CD8-positive, alpha-beta memory T cell (primary cell): ENCODE results near the gene RASL12. TPM values are rescaled to one million over a fixed set of nuclear protein-coding genes. Genes with fewer than 3 reads are reported as not detected.

ENCODE experiments used
- CTCF ChIA-PET: fragments of 350-600 bp; sonication (Branson Sonifier 250); formaldehyde crosslinking; loops from one replicate; lab custom pipeline; 2021; ENCODE audit warnings: antibody characterized with exemption; lab: Charles Lee
- POLR2A ChIA-PET: fragments of 350-600 bp; sonication (Branson Sonifier 250); formaldehyde crosslinking; loops from one replicate; lab custom pipeline; 2021; ENCODE audit warnings: antibody characterized with exemption; lab: Charles Lee
- DNase-seq, 5 donors: peaks; one replicate each; pipeline versions ENCODE4 v3.0.0 to v3.0.0-alpha.2; 2020 to 2022; ENCODE audit warnings: mixed read lengths in 1 of 5
- H3K27ac ChIP-seq: one replicate; pipeline ENCODE4 v1.7.0; 2013; ENCODE audit warnings: low read depth, mild to moderate bottlenecking, low read length, moderate library complexity
- H3K27me3 ChIP-seq: 2 replicates; pipeline ENCODE4 v1.7.0; 2013; ENCODE audit warnings: low read length, mild to moderate bottlenecking; ENCODE audit not compliant: insufficient read depth, poor library complexity, severe bottlenecking
- H3K36me3 ChIP-seq: 2 replicates; pipeline ENCODE4 v1.7.0; 2013; ENCODE audit warnings: mild to moderate bottlenecking, low read length, moderate library complexity; ENCODE audit not compliant: insufficient read depth
- H3K4me1 ChIP-seq: 2 replicates; pipeline ENCODE4 v1.7.0; 2013; ENCODE audit warnings: mild to moderate bottlenecking, low read length, moderate library complexity; ENCODE audit not compliant: insufficient read depth
- H3K4me3 ChIP-seq: 2 replicates; pipeline ENCODE4 v1.7.0; 2013; ENCODE audit warnings: mild to moderate bottlenecking, low read length
- H3K9me3 ChIP-seq: 2 replicates; pipeline ENCODE4 v1.7.0; 2013; ENCODE audit warnings: mild to moderate bottlenecking, low read length
- H3K27ac Mint-ChIP-seq, 8 donors: one replicate each; pipeline ENCODE4 v1.8.0; 2020 to 2021; ENCODE audit warnings: mixed read lengths in 8 of 8, mild to moderate bottlenecking in 6 of 8, inconsistent platforms in 3 of 8, moderate library complexity in 3 of 8
- H3K27me3 Mint-ChIP-seq, 2 donors: one replicate each; pipeline ENCODE4 v1.8.0; 2020 to 2021; ENCODE audit warnings: mixed read lengths in 2 of 2, mild to moderate bottlenecking in 1 of 2, moderate library complexity in 1 of 2
- H3K36me3 Mint-ChIP-seq, 3 donors: one replicate each; pipeline ENCODE4 v1.8.0; 2020 to 2021; ENCODE audit warnings: mixed read lengths in 3 of 3, inconsistent platforms in 1 of 3, mild to moderate bottlenecking in 1 of 3
- H3K4me1 Mint-ChIP-seq, 3 donors: one replicate each; pipeline ENCODE4 v1.8.0; 2020 to 2021; ENCODE audit warnings: mixed read lengths in 3 of 3, inconsistent platforms in 1 of 3, mild to moderate bottlenecking in 1 of 3
- H3K4me3 Mint-ChIP-seq, 7 donors: one replicate each; pipeline ENCODE4 v1.8.0; 2020 to 2021; ENCODE audit warnings: mixed read lengths in 7 of 7, mild to moderate bottlenecking in 6 of 7, moderate library complexity in 4 of 7, inconsistent platforms in 2 of 7
- H3K9me3 Mint-ChIP-seq, 5 donors: one replicate each; pipeline ENCODE4 v1.8.0; 2020 to 2022; ENCODE audit warnings: mixed read lengths in 5 of 5, mild to moderate bottlenecking in 3 of 5, moderate library complexity in 2 of 5, inconsistent platforms in 1 of 5
- polyA plus RNA-seq: library from polyadenylated mRNA; unstranded; fragments of 300-500 nt; fragmentation: Illumina TruSeq; gene quantifications from one replicate; pipeline ENCODE4 v1.2.3, GENCODE V29; 2021
- total RNA-seq, 2 experiments: library from RNA; stranded (reverse); gene quantifications; one replicate each; pipeline ENCODE4 v1.2.3, GENCODE V29; 2021

Gene RASL12
- total and polyA plus RNA-seq, 3 experiments from 2014 or later, result not detected

DNA sequence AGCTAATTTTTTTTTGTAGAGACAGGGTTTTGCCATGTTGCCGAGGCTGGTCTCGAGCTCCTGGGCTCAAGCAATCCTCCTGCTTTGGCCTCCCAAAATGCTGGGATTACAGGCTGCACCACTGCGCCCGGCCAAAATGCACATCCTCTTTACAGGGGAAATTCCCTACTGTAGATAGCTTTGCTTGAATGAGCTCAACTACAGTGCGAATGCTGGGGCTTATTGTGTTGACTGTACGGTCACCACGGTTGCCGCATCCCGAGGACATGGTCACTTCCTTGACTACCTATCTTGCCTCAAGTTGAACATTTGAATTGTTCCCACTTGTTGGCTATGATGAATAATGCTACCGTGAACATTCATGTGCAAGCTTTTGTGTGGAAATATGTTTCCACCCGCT lies 33.1 kb downstream of the RASL12 start:
- peaks cover 7 to 15% of the 10 kb centered on the region in 2 donors for H3K27me3 Mint-ChIP-seq
- CTCF ChIA-PET, result interaction anchor here (1.9 kb wide), 2 partner anchors 9 to 43 kb away, joined by 9 to 10 read pairs; partner anchors contain the start of gene KBTBD13
- H3K36me3 Mint-ChIP-seq, result no peaks in the 10 kb centered on the region
- DNase-seq, result no peak
- POLR2A ChIA-PET, result no interaction called here
- Histone ChIP-seq H3K27ac (no peak overlapping the region), H3K9me3 (no peaks in the 10 kb centered on the region), H3K27me3 (no peaks in the 10 kb centered on the region), H3K36me3 (no peaks in the 10 kb centered on the region), H3K4me1 (peaks cover 9% of the 10 kb centered on the region), H3K4me3 (no peak overlapping the region)
- H3K4me1 Mint-ChIP-seq, result peaks cover 3 to 14% (median 11%) of the 10 kb centered on the region in 3 donors
- no peak overlapping the region for H3K27ac Mint-ChIP-seq
- no peak overlapping the region for H3K4me3 Mint-ChIP-seq
- no peaks in the 10 kb centered on the region for H3K9me3 Mint-ChIP-seq

DNA sequence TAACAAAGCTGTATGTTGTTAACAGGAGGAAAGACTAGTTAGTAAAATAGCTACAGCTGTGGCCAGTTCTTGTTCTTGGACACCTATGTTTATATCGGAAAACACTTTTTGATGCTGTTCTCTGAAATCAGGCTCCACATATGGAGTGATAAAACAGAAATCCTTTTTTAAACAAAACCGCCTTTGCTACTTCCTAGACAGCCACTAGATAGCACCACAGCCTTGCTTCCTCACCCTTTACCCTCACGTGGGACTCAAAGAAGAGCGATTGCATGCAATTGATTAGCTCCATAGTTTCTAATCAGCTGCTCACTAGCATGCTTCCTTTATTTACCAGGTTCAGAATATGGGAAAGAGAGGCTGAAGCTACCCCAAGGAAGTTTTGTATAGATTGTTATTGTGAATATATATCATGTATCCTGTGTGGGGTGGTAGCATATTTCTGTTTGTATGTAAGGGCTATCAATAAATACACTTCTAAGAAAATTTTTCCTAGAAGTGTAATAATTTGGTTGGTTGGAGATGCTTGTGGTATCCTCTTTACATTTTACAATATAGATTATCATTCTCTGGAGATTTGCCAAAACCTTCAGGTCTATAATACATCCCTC lies 34.0 kb downstream of the RASL12 start:
- Mint-ChIP-seq H3K36me3 (peaks cover 0 to 3% (median 0%) of the 10 kb centered on the region in 3 donors), H3K4me1 (peaks cover 3 to 14% (median 12%) of the 10 kb centered on the region in 3 donors), H3K27me3 (peaks cover 7 to 15% of the 10 kb centered on the region in 2 donors), H3K4me3 (peak overlapping the region in 1 of 7 donors; percentile 22), H3K9me3 (no peaks in the 10 kb centered on the region), H3K27ac (no peak overlapping the region)
- CTCF ChIA-PET, result interaction anchor here (1.9 kb wide), 2 partner anchors 10 to 44 kb away, joined by 9 to 10 read pairs; partner anchors contain the start of gene KBTBD13
- no peaks in the 10 kb centered on the region for H3K27me3 ChIP-seq
- H3K4me1 ChIP-seq, result peaks cover 9% of the 10 kb centered on the region
- no peak overlapping the region for H3K27ac ChIP-seq
- POLR2A ChIA-PET, result interaction anchor here (0.9 kb wide), 1 partner anchor 253 kb away, joined by 3 read pairs; the partner anchor contains the start of gene PARP16
- H3K36me3 ChIP-seq, result no peaks in the 10 kb centered on the region
- no peaks in the 10 kb centered on the region for H3K9me3 ChIP-seq
- no peak overlapping the region for H3K4me3 ChIP-seq
- DNase-seq, result peak in 2 of 5 donors; percentile 19 to 33

DNA sequence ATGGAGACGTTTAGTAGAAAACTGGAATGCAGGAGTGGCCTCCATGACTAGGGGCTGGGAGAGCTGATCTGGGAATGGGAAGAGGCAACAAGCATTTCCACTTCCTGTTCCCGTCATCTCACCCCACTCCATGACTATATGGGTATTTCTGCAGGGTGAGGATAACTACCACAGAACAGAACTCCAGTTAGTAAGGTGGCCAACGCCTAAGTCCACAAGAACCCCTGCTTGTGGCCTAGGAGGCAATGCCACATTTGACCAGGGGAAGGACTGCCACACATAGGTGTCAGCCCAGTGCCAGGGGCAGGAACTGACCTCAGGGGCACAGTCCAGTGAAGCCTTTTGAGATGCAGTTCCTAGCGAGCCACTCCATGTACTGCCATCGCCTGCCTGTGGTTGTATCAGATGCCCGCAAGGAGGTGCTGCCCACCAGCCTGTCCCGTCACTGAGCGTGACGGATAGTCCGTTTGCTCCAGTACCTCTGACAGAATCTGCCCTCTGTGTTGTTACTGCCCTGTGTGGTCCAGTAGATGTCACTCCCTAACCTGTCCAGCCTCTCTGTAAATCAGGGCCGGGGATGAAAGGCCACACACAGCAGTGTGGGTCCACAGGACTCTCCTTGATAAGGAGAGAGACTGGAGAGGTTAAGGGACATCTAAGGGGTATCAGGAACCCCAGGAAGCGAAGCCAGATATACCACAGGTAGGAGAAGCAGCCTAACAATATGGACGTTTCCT lies 34.8 kb downstream of the RASL12 start:
- POLR2A ChIA-PET, result no interaction called here
- H3K4me1 Mint-ChIP-seq, result peaks cover 11 to 21% (median 20%) of the 10 kb centered on the region in 3 donors
- H3K9me3 Mint-ChIP-seq, result no peaks in the 10 kb centered on the region
- H3K27ac Mint-ChIP-seq, result peak overlapping the region in 1 of 8 donors; percentile 51
- peaks cover 0 to 7% (median 0%) of the 10 kb centered on the region in 3 donors for H3K36me3 Mint-ChIP-seq
- H3K4me3 Mint-ChIP-seq, result peak overlapping the region in 1 of 7 donors; percentile 29
- Histone ChIP-seq H3K4me1 (peaks cover 17% of the 10 kb centered on the region), H3K27me3 (no peaks in the 10 kb centered on the region), H3K36me3 (no peaks in the 10 kb centered on the region), H3K4me3 (no peak overlapping the region), H3K9me3 (no peaks in the 10 kb centered on the region), H3K27ac (no peak overlapping the region)
- CTCF ChIA-PET, result interaction anchor here (1.9 kb wide), 2 partner anchors 10 to 44 kb away, joined by 9 to 10 read pairs; partner anchors contain the start of gene KBTBD13
- DNase-seq, result peak in 2 of 5 donors; percentile 34 to 53
- peaks cover 7 to 12% of the 10 kb centered on the region in 2 donors for H3K27me3 Mint-ChIP-seq

DNA sequence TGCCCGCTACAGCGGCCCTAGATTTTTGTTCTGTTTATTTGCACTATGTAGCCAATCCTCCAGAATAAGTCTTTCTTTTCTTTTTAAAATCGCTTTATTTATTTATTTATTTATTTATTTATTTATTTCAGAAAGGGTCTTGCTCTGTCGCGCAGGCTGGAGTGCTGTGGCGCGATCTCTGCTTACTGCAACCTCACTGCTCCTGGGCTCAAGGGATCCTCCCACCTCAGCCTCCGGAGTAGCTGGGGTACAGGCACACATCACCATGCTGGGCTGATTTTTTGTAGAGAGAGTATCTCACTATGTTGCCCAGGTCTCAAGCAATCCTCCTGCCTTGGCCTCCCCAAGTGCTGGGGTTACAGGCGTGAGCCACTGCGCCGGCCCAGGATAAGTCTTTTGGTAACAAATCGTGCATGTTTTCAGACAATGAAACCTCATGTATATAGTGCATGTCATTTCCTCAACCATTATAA lies 38.0 kb downstream of the RASL12 start:
- H3K9me3 ChIP-seq, result no peaks in the 10 kb centered on the region
- peak overlapping the region in 3 of 8 donors; percentile 29 to 63 (median 33) for H3K27ac Mint-ChIP-seq
- H3K4me3 ChIP-seq, result no peak overlapping the region
- H3K27ac ChIP-seq, result no peak overlapping the region
- H3K36me3 Mint-ChIP-seq, result peaks cover 0 to 25% (median 7%) of the 10 kb centered on the region in 3 donors
- H3K4me1 Mint-ChIP-seq, result peaks cover 20 to 44% (median 41%) of the 10 kb centered on the region in 3 donors
- peak overlapping the region; percentile 73 to 92 (median 90) for H3K4me3 Mint-ChIP-seq
- POLR2A ChIA-PET, result no interaction called here
- DNase-seq, result no peak
- peaks cover 7 to 8% of the 10 kb centered on the region in 2 donors for H3K27me3 Mint-ChIP-seq
- H3K27me3 ChIP-seq, result no peaks in the 10 kb centered on the region
- H3K36me3 ChIP-seq, result no peaks in the 10 kb centered on the region
- CTCF ChIA-PET, result no interaction called here
- peaks cover 23% of the 10 kb centered on the region for H3K4me1 ChIP-seq
- H3K9me3 Mint-ChIP-seq, result no peaks in the 10 kb centered on the region

DNA sequence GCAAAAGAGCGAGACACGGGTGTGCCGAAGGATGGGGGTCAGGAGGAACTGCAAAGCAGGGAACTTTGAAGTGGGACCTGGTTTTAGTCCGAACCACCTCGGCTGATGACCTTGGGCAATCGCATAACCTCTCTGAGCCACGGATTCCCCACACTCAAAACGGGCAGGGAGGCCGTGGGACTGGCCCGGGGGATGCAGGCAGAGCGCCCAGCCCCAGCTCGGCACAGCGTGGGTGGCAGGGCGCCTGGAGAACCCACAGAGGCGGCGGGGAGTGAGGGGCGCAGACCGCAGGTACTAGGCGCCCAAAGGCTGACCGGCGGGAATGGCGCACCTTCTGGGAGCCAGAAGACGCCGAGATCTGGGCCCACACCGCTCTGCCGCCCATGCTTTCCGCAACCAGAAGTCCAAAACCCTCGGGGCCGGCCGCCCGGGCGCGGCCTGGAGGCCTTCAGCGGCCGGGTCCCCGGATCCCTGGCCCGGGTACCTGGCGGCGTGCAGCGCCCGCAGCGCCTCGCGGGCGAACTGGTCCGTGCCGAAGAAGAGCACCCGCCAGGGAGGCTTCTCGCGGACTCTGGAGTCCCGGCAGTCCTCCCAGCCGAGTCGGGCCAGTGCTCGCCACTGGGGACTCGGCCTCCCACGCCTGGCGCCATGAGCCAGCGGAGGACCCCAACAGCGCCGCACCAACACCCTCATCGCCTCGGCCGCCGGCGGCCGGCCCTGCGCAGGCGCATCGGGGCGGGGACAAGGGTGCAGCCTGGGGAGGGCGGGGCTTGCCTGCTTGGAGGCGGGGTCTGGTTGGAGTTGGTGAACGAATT lies 38.7 kb downstream of the RASL12 start, which contains the start of gene MTFMT:
MTFMT (minus strand) TSS at position 719 of the 815 bp plus-strand sequence; CDS start at position 693, 26 bp downstream.
- H3K9me3 Mint-ChIP-seq, result no peaks in the 10 kb centered on the region
- H3K4me1 Mint-ChIP-seq, result peaks cover 23 to 44% (median 40%) of the 10 kb centered on the region in 3 donors
- peak; percentile 80 to 94 (median 92) for DNase-seq
- H3K4me1 ChIP-seq, result peaks cover 23% of the 10 kb centered on the region
- H3K27ac ChIP-seq, result peak within 1 kb of the TSS; percentile 74
- POLR2A ChIA-PET, result no interaction called here
- peaks cover 7 to 8% of the 10 kb centered on the region in 2 donors for H3K27me3 Mint-ChIP-seq
- peak within 1 kb of the TSS; percentile 88 to 92 (median 90) for H3K4me3 Mint-ChIP-seq
- peak within 1 kb of the TSS; percentile 8 to 89 (median 78) for H3K27ac Mint-ChIP-seq
- no peaks in the 10 kb centered on the region for H3K27me3 ChIP-seq
- CTCF ChIA-PET, result interaction anchor here (1.5 kb wide), 1 partner anchor 269 kb away, joined by 3 read pairs; no protein-coding TSS in a partner anchor
- no peaks in the 10 kb centered on the region for H3K36me3 ChIP-seq
- no peaks in the 10 kb centered on the region for H3K9me3 ChIP-seq
- peaks cover 0 to 29% (median 11%) of the 10 kb centered on the region in 3 donors for H3K36me3 Mint-ChIP-seq
- H3K4me3 ChIP-seq, result peak within 1 kb of the TSS; percentile 88

DNA sequence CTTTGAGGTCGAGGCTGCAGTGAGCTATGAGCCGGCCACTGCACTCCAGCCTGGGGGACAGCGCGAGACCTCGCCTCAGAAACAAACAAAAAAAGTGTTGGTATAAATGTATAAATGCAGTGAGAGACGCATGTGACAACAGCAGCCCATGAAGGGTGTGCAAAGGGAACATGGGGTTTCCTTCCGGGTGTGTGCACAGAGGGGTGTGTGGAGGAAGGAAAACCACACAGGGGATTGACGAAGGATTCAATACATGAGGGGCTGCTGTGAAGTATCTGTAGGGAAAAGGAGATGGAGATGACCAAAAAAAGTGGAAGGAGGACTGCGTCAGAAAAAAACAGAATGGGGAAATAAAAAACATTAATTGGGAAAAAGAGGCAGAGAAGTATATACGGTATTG lies 39.5 kb downstream of the RASL12 start:
- H3K36me3 Mint-ChIP-seq, result peaks cover 0 to 37% (median 11%) of the 10 kb centered on the region in 3 donors
- Histone ChIP-seq H3K9me3 (no peaks in the 10 kb centered on the region), H3K4me3 (peak overlapping the region; percentile 88), H3K27ac (no peak overlapping the region), H3K27me3 (no peaks in the 10 kb centered on the region), H3K4me1 (peaks cover 18% of the 10 kb centered on the region), H3K36me3 (peaks cover 3% of the 10 kb centered on the region)
- no peaks in the 10 kb centered on the region for H3K9me3 Mint-ChIP-seq
- ChIA-PET CTCF (interaction anchor here (1.5 kb wide), 1 partner anchor 270 kb away, joined by 3 read pairs; no protein-coding TSS in a partner anchor), POLR2A (no interaction called here)
- H3K27me3 Mint-ChIP-seq, result peaks cover 7 to 8% of the 10 kb centered on the region in 2 donors
- H3K4me3 Mint-ChIP-seq, result peak overlapping the region; percentile 88 to 92 (median 90)
- DNase-seq, result peak in 1 of 5 donors; percentile 3
- peaks cover 19 to 38% (median 34%) of the 10 kb centered on the region in 3 donors for H3K4me1 Mint-ChIP-seq
- H3K27ac Mint-ChIP-seq, result peak overlapping the region; percentile 8 to 89 (median 78)

DNA sequence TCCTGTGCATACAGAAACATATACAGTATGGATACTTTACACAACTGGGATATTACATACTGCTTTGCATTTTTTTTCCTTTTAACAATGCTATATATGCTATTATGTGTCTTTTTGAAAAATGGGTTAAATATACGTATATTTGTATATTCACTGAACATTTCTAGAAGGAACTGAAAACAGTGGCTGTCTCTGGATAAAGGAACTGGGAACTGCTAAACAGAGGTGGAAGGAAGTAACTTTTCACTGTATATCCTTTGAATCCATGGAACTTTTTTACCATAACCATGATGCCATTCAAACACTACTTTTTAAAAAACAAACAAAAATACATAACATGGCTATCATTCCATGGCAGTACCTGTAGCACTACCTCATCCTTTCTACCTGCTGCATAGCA lies 40.2 kb downstream of the RASL12 start:
- ChIA-PET CTCF (interaction anchor here (1.0 to 1.5 kb wide), 2 partner anchors 271 to 357 kb away, joined by 3 read pairs; no protein-coding TSS in a partner anchor), POLR2A (no interaction called here)
- Histone ChIP-seq H3K36me3 (peaks cover 3% of the 10 kb centered on the region), H3K4me1 (peaks cover 14% of the 10 kb centered on the region), H3K9me3 (no peaks in the 10 kb centered on the region), H3K27ac (no peak overlapping the region), H3K27me3 (no peaks in the 10 kb centered on the region), H3K4me3 (peak overlapping the region; percentile 88)
- Mint-ChIP-seq H3K36me3 (peaks cover 0 to 40% (median 12%) of the 10 kb centered on the region in 3 donors), H3K27me3 (peaks cover 4 to 7% of the 10 kb centered on the region in 2 donors), H3K4me1 (peaks cover 19 to 34% (median 30%) of the 10 kb centered on the region in 3 donors), H3K4me3 (peak overlapping the region; percentile 88 to 92 (median 90)), H3K27ac (peak overlapping the region in 3 of 8 donors; percentile 44 to 83 (median 47)), H3K9me3 (no peaks in the 10 kb centered on the region)
- no peak for DNase-seq
